COR-L47 (cell line): ENCODE data around the gene MEF2A.

Source experiments
- DNase-seq: peaks from one replicate; lab custom pipeline; 2025; lab: John Stamatoyannopoulos, UW

MEF2A gene

DNA sequence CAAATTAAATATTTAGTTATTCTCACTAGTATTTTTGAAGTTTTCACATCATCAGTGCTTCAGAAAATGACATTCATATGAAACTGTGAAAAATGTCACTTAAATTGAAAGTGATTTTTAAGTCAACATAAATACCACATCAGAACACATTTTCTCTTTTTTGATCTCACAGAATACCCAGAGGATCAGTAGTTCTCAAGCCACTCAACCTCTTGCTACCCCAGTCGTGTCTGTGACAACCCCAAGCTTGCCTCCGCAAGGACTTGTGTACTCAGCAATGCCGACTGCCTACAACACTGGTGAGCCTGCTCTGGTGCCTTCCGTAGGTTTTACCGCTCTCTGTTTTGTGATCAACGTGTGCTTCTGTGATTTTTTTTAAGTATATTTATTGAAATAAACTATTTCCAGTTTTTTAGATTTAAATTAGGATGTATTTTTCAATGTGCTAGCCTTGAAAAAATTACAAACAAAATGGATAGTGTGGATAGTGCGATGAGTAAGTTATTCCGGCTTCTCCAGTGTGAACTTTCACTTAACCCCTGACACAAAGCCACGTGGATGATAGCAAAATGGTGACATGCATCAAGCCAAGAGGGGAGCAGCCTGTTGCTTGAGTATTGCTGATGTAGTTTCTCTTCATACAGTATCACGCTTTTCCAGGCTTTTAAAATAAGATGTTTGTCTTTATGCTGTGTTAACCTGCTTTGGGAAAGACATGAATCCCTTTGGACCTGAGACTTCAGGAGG lies 140.9 kb downstream of the MEF2A start:
- no peak for DNase-seq

DNA sequence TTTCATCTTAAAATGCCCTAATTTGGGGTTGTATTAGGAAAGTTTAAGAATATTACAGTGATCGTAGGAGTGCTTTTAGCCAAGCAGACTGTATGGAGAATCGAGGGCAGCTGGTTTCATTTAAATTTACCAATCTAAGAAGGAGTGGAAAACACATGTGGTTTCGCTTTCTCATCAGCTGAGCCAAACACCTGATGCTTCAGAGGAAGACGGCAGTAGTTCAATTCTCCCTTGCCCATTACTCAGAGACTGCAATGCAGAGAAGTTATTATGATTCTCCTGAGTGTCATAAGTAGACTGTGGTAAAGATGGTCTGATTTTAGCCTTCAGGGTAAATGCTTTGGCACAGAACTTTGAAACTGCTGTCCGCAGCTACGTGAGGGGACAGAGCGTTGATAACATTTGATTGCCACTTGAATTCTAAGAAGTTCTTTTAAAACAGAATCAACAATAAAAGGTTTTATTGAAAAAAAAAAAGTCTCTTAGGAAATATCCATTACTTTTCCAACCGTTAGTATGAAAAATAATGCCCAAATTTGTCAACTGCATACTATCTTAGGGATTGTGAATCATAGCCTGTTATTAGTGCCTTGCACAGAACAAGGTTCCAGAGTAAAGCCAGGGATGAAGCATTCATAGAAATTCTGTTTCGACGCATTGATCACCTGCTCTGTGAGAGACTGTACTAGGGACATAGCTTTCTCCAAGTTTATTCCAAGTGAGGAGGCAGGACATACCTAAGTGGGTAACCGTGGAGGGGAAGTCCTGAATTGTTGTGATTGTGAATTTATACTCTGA lies 141.9 kb downstream of the MEF2A start:
- DNase-seq, result no peak

DNA sequence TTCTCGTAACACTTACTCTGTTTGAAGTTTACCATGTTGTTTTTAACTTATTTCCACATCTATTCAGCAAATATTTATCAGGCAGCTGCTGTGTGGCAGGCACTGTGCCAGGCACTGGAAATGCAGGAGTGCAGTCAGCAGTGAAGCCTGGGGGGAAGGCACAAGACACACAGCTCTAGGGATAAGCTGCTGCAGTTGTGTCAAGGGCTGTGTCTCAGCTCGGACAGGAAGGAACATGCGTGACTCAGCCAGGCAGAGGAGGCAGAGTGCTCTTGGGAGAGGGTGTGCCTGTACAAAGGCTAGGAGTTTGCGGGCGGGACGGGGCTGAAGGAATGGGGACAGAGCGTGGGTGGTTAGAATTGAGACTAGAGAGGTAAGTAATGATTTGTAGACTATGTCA lies 142.8 kb downstream of the MEF2A start:
- no peak for DNase-seq

DNA sequence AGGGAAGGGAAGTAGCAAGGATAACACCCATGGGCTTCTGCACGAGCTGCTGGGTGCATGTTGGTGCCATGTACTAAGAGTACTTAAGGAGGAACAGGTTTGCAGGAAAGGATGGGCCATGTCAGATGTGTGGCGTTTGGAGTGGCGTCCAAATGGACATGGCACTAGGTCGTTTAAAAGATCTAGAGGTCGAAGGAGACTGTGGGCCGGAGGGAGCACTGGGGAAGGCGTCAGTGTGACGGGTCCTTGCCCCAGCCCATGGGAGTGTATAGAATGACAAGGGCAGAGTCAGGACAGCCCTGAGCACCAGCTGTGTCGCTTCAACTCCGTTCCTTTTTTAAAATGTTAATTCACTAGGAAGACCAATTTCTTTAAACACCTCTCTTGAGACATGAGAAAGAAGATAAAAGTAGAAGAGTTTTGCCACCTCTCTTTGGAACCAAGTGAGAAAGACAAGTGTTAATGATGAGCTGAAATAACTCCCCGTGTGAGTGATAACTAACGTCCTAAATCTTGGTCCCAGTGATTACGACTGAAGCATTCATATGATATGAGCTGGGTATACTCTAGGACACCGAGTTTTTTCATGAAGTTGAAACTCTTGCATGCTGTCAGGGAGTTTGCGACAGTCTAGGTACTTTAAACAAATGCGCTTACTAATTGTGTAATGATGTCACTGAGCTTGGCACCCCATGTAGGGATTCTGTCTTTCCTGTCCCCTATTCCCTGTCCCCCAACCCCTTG lies 143.6 kb downstream of the MEF2A start:
- DNase-seq, result no peak

DNA sequence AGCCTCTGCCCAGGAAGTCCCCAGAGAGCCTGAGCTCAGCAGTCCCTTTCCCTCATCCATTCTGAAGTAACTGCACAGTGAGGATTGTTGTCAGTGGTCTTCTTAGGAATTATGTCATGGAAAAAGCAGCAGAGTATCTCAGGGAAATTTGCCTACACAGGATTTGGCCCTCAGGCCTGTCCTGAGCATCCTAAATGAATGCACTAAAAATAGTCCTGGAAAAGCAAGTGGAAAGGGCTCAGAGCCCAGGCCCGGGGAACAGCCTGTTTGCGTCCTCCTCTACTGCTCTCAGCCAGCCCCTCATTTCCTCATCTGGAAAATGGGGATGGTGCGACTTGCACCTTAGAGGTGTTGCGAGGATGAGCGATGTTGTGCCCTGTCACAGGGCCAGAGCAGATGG lies 145.8 kb downstream of the MEF2A start:
- DNase-seq, result no peak

DNA sequence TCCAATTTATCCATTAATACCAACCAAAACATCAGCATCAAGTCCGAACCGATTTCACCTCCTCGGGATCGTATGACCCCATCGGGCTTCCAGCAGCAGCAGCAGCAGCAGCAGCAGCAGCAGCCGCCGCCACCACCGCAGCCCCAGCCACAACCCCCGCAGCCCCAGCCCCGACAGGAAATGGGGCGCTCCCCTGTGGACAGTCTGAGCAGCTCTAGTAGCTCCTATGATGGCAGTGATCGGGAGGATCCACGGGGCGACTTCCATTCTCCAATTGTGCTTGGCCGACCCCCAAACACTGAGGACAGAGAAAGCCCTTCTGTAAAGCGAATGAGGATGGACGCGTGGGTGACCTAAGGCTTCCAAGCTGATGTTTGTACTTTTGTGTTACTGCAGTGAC lies 146.6 kb downstream of the MEF2A start:
- DNase-seq, result no peak

DNA sequence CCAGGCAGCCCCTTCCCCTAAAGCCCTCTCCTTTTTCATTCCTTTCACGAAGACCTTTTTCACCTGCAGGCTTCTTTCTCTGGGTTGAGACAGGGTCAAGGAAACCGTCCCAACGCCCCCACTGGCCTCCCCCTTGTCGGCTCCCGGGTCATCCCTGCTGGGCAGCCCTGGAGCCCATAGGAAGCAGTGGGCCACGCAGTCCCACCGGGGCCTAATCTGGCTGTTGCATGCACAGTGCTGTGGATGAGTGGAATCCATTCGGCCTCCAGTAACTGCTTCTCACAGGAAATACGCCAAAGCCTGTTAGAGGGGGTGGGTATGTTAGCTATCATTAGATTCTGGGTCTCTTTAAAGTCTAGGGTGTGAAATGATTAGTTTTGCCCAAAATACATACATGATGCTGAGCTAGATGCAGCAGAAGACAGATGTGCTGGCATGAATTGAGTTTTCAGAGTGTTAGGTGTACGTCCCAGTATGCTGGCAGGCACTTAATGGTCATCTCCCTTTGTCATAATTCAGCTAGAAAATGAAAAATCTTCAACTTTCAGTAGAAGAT lies 150.8 kb downstream of the MEF2A start:
- no peak for DNase-seq

DNA sequence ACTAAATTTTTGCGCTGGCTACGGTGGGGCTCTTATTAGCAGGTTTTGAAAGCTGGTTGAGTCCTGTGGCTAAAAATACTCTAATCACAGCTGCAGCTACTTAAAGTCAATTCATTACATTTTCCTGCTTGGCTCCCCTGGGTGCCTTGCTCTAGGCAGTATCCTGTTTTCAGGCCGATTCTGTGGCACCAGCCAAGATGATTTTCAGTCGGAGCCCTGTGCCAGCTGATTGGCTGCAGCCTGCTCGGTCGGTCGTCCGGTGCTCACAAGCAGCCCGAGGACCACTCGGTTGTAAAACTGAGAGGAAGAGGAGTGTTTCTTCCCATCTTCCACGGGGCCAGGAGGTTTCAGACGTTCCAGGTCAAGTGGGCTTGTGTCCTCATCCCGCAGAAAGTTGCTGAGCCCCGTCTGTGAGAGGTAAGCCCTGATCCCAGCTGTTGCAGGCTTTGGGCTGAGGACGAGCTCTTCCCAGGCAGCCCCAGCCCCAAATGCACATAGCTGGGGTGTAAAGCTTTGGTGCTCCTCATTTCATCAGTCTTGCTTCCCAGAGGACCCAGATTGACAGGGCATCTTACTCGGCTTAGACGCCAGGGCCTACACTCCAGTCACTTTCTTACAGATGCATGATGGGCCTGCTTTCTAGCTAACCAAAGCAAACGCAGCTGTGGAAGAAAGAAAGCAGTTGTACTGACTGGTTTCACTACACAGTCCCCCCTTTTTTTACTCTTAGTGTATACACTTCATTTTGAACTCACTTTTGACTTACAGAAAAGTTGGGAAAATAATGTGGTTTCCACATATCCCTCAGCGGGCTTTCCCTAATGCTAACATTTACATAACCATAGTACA lies 151.6 kb downstream of the MEF2A start:
- DNase-seq, result no peak

DNA sequence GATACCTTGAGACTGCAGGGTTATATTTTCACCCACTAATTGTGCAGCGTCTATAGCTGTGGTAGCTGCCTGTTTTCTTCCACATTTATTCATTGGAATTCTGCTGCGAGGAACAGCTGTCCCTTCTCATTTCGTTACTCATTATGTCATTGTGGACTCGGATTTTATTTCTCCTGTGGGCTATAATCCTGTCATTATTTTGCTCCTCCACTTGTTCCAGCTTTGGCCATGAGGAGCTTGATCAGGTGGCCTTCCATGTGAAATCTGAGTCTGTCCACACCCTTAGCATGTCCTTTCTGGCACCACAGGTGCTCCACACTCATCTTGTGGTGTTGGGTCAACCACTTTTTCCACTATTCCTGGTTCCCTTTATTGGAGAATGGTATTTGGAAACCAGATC lies 152.6 kb downstream of the MEF2A start:
- no peak for DNase-seq

DNA sequence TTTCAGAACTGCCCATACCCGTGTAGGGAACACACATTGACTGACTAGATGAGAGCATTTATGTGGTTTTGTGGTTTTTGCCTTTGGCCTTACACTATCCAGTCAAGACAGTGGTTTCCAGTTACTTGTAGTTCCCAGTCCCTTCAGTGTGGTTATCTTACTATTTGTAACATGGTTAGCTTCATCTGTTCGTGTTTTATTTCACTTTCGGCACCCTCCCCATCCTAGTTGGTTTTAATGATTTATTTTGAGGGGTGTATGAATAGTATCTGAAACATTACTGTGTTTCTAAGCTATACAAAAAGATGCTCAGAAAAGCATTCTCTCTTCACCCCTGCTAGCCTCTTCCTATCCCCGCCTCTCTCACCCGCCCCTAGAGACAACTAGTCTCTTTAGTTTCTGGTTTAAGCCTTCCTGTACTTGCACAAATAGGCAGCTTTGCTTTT lies 153.3 kb downstream of the MEF2A start:
- no peak for DNase-seq

DNA sequence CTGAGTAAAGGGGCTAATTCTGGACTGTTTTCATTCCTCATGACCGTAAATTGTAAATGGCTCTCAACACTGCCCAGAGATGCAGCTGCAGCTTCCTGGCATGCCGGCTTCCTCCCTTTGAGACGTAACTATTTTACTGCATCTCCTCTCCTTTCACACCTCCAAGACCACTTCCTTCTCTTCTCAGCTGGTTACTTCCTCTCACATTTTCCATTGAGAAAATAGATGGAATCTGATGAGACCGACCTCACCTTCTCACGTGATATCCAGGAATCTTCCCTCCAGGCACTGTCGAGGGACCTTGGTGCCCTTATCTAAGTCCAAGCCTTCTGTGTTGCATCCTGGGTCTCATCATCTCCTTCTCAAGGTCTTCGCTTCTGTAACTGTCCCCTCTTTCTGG lies 154.7 kb downstream of the MEF2A start:
- DNase-seq, result no peak

DNA sequence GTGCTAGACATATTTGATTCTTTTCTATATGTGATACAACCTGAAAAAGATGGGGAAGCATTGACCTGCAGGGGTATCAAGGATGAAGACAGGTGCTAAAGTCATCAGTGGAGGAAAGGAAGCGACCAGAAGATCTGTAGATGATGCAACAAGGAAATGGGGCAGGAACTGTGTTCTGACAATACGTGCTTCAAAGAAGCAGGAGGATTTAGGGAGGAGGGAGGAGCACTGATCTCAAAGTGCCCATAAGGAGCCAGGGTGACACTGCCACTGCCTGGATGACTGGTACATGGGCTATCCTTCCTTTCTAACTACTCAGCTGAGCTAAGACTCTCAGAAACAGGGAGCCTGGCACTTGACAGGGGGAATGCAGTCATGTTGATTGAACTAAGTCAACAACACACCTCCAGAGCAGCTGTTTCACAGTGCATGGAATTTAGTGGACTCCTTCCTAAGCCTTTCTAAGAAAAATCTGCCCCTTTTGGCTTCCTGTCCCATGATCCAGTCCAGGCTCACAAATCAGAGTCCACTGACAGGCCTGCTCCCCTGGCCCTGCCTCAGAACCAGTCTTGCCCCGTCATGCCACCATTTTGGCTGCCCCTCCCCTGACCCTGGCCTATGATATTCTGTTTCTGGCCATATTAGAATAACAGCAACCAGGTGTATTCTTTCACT lies 155.5 kb downstream of the MEF2A start:
- no peak for DNase-seq

DNA sequence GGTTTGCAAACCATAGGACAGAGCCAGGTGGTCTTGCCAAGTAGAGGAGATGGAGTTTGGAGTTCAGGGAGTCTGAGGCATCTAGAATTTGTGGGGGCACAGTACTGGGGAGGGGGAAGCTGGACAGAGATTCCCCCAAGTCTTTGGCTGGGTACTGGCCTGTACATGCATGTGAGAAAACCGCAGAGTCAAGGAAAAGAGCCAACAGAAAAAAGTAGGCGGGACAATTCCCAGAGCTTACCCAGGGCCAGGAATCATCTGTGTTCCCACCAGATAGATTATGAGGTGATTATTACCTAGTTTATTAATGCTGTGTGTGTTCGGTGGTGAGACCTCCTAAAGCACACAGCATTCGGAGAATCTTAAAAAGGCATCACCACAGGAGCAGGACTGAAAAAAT lies 156.1 kb downstream of the MEF2A start:
- DNase-seq, result no peak

DNA sequence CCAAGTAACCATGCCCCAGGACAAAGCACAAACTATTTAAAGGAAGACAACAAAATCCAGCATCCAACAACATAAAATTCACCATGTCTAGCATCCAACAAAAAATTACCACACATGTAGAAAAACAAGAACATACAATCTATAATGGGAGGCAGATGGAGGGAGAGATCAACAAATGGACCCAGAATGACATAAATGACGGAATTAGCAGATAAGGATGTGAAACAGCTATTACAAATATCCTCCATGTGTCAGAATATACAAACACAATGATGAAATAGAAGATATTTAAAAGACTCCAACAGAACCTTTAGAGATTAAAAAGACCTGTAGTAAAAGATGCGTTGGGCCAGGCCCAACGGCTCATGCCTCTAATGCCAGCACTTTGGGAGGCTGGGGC lies 156.6 kb downstream of the MEF2A start:
- no peak for DNase-seq

DNA sequence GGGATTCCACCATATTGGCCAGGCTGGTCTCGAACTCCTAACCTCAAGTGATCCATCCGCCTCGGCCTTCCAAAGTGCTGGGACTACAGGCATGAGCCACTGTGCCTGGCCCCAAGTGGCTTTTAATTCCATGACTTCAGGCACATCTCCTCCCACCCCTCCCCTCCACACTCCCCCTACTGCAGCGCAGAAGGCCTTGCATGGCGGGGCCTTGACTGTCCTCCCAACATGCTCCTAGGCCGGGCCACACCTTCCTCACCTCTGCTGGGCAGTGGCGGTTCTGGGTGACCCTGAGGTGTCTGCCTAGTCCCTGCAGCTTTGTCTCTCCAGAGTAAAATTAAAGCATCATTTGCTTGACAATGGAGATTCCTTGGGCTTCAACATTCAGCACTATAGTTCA lies 160.5 kb downstream of the MEF2A start:
- no peak for DNase-seq

DNA sequence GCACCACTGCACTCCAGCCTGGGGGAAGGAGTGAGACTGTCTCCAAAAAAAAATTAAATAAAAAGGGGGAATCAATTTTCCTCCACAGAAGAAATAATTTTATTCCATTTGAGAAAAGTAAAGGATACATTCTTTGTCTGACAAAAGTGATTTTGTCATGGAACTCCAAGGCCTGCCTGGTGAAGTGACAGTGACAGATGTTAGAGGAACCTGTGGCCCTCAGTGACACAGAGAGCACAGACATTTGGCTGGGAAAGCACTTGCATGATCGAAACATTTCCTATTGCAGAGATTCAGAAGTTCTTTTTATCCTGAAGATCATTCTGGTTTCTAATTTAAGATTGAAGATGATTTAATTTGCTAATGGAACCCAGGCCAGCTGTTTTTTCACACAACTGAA lies 161.5 kb downstream of the MEF2A start:
- DNase-seq, result no peak

DNA sequence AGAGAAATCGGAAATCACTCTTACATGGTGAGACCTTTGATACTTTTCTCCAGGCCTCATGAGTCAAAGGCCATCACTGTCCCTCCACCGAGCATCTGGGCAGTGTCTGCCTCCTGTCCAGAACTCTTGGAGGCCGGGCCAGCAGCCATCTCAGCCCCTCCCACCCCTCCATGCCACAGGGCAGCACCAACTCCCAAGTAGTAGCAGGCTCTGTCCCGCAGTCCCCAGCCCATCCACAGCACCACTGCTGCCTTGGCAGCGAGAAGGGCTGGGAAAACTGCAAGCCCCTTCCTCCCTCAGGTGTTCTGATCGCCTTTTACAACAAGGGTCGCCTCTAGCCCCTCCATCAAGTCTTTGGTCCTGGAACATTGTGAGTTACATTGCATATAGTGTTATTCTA lies 161.9 kb downstream of the MEF2A start:
- no peak for DNase-seq

DNA sequence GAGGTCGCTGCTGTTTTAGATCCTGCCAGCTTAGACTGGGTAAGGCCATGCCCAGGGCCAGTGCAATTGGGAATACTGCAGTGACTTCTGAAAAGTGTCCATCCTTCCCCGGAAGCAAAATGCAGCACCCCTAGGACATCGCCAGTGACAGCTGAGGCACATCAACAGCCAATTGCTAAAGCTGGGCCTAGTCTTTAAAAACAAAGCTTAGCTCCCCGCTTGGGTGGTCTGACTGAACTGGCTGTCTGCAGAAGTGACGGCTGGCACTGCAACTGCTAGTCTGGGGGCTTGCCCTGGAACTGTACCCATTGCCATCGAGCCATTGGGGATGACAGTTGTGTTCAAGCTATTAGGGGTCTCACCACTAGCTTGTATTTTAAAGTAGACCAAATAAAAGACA lies 163.1 kb downstream of the MEF2A start:
- no peak for DNase-seq

DNA sequence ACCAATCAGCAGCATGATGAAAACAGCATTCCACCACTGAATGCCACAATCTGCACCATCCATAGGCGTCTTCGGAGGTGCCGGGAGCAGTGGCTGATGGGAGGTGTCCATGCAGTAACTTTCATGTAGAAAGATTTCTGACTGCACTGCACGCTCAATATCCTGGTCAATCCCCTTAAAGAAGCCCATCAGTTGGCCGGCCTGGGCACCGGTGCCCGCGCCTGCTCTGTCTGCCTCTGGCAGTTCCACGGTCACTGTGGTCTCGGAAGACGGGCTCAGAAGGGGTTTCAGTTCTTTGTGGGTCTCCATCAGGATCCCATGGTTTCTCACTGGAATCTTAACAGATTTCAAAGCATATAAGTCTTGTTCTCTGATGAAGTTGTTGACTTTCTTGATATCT lies 163.5 kb downstream of the MEF2A start:
- no peak for DNase-seq

DNA sequence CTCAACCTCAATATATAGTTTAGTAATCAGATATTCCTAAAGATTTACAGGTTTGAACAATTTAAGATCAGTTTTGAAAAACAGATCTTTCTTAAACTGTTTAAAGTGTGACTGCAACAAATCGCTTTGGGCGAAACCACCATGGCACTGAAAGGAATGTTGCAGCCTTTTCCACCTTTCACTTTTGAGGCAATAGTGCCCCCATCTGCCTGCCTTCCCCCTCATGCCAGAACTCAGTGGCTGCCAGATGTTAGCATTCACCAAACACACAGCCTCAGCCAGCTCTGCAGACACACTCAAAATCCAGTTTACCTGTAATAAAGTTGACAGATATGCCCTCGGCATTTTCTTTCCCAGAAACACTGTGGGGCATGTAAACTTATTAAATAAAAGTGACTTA lies 164.1 kb downstream of the MEF2A start:
- peak; percentile 10 for DNase-seq
